Ecto neural progenitor cell (in vitro differentiated cells): Measurements from ENCODE around the gene CREB1.

Source experiments
- DNase-seq: peaks from one replicate; pipeline ENCODE4 v3.0.0-alpha.2; 2018; ENCODE audit warnings: low spot score

CREB1 gene

GRCh38 chr2:207543272-207543671, 13.5 kb downstream of the CREB1 start:
- DNase-seq, result no peak

DNA sequence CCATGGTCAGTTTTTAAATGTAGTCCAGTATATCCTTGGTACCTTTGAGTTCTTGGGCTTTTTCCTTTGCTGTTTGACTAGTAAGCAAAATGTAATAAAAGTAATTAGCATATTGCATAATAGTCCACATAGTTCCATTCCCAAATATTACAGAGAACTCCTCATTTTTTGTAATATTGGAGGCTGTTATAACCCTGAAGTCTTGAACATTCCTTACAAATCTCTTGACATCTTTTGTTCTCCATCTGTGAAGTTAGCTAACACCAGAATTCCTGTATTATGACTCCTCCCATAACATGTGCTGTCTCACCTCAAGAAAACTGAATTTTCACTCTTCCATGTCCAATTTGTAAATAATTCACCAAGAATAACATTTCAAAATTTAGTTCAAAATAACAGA, 17.1 kb downstream of the CREB1 start:
- DNase-seq, result no peak

GRCh38 chr2:207549145-207549544, 19.4 kb downstream of the CREB1 start:
- DNase-seq, result no peak

- DNase-seq, result no peak
Measured at GRCh38 chr2:207558079-207558491, 28.3 kb downstream of the CREB1 start.

GRCh38 chr2:207561386-207562080, 31.8 kb downstream of the CREB1 start:
- no peak for DNase-seq

GRCh38 chr2:207565736-207566500, 36.2 kb downstream of the CREB1 start:
- DNase-seq, result no peak

GRCh38 chr2:207567671-207568070, 37.9 kb downstream of the CREB1 start:
- DNase-seq, result no peak

- DNase-seq, result no peak
Measured at GRCh38 chr2:207571370-207571769, 41.6 kb downstream of the CREB1 start.

- no peak for DNase-seq
Measured at GRCh38 chr2:207584952-207585351, 55.2 kb downstream of the CREB1 start.

- DNase-seq, result no peak
Measured at GRCh38 chr2:207587305-207587704, 57.5 kb downstream of the CREB1 start.

- no peak for DNase-seq
Measured at GRCh38 chr2:207589143-207589542, 59.4 kb downstream of the CREB1 start.

DNA sequence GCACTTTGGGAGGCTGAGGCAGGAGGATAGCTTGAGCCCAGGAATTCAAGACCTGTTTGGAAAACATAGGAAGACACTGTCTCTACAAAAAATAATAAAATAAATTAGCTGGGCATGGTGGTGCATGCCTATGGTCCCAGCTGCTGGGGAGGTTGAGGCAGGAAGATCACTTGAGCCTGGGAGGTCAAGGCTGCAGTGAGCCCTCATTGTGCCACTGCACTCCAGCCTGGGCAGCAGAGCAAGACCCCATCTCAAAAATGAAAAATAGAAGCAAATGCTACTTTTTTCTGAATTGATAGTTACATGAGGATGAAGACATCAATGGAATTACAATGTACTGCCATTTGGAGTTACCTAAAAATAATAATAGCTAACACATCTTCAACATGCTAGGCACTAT, 63.5 kb downstream of the CREB1 start:
- no peak for DNase-seq

GRCh38 chr2:207594264-207594663, 64.5 kb downstream of the CREB1 start:
- no peak for DNase-seq

DNA sequence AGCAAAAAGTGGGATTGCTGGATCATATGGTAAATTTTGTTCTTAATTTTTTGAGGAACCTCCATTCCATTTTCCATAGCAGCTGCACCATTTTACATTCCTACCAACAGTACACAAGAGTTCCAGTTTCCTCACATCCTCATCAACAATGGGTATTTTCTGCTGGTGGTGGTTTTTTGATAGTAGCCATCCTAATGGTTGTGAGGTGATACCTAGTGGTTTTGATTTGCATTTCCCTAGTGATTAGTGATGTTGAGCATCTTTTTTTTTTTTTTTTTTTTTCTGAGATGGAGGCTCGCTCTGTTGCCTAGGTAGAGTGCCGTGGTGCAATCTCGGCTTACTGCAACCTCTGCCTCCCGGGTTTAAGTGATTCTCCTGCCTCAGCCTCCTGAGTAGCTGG, 65.0 kb downstream of the CREB1 start:
- no peak for DNase-seq

DNA sequence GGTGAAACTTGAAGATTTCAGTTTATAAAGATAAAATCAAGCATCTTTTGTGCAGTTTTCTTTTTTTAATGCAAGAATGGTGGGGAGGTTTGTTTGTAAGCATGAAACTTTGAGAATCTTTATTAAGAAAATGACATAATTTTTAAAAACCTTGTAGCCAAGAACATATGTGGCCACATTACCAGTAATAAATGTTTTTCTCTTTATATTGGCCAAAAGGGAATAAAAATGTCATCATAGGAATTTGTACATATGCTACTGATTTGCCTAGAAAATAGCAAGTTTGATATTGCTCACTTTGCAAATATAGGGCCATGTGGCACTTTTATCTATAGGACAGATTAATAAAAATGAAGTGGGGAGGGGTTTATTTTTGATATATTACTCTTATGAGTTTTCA, 69.9 kb downstream of the CREB1 start:
- DNase-seq, result no peak

GRCh38 chr2:207600231-207600630, 70.5 kb downstream of the CREB1 start:
- no peak for DNase-seq

DNA sequence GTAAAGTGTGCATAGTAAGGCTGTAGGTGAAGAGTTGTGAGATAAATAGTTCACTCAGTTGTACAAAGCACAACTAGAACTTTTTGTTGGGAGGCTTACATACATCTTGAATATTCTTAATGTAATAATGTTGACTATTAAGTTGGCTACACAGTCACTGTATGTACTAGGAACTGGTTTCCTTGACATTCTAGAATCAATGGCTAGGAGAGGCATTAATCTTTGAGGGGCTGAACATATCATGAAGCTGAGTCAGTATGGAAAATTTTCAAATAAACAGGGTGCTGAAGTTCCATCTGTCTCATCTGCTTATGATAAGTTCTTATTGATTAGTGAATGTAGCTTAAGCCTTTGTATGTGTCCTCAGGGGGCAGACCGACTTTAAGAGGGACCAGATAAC, 72.0 kb downstream of the CREB1 start:
- DNase-seq, result no peak

DNA sequence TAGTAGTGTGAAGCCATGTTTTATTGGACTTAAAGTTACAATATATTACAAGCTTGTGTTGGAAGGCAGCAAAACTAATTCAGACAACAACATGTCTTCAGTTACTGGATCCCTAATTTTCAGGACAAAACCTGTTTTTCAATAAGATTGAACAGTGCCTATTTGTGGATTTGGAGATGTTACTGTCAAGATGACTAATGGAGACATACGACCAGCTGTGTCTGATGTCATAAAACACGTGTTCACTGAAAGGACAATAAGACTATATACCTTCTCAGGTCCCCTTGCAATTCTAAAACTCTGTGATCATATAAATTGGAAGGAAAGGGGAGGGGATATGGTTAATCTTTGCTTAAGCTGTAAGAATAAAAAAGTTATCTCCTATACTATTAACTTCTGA, 73.7 kb downstream of the CREB1 start:
- no peak for DNase-seq

- DNase-seq, result no peak
Measured at GRCh38 chr2:207606399-207606798, 76.6 kb downstream of the CREB1 start.

DNA sequence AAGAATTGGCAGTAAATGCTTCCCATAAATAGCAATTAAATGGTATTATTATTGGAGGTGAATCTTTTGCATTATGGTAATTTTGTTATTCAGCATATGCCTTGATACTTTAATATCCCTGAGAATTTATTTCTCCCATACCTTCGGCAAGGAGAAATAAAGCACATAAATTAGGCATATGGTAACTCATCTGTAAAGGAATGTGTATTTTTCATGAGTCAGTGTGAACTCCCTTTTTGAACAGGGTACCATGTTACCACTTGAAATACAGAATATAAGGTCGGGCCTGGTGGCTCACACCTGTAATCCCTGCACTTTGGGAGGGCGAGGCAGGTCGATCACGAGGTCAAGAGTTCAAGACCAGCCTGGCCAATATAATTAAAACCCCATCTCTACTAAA, 77.1 kb downstream of the CREB1 start:
- no peak for DNase-seq

DNA sequence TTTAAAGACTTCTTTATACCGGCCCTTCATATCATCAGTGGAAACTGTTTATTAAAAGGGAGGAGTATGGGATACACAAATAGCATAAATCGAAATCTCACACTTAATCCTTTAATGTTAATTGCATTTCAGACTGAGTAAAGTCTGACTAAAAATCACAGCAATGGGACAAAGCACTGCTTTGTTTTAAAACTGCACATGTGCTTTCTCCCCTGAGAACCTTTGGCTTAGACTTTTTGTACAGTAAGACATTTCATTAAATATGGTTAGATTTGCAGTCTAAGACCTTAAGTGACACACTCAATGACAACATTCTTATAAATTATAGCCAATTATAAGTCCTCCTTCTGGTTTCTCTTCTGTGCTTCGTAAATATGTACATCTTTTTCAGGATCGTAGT, 83.0 kb downstream of the CREB1 start:
- no peak for DNase-seq

DNA sequence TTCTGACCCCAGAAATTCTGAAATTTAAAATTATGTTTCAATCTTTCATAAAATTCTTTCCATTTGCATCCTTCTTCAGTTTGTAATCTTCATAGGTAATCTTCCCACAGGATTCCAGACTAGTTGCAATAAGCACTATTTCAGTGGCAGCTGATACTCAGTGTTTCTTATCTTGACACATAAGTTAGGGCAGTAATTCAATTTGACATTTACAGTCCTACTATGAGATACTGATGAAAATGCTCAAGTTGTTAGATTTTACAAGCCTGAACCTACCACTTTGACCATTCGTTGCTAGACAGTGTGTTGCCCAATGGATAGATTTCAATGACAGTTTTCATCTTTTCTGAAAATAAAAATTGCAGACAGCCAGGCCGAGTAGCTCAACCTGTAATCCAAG, 85.1 kb downstream of the CREB1 start:
- no peak for DNase-seq

- no peak for DNase-seq
Measured at GRCh38 chr2:207616185-207616584, 86.4 kb downstream of the CREB1 start.
